ENCODE measurements around the gene SMOC2.

- no peak for TF ChIP-seq BHLHE40 (IDR thresholded peaks at IDR 0.05; ENCODE audit: low read depth, low read length)
- no peak for TF ChIP-seq CTCF (conservative IDR thresholded peaks at IDR 0.05; ENCODE audit: low read depth, low read length)
- no peak for TF ChIP-seq RFX5 (IDR thresholded peaks at IDR 0.05; ENCODE audit: low read depth, low read length)
- TF ChIP-seq ELK1 (IDR thresholded peaks at IDR 0.05; ENCODE audit: borderline replicate concordance, low read depth, low read length): no peak
- no peak for TF ChIP-seq POLR2A (IDR thresholded peaks at IDR 0.05; ENCODE audit: low read depth, low read length)
- TF ChIP-seq NFE2L2 (IDR thresholded peaks at IDR 0.05; ENCODE audit: low read depth, low read length): no peak
- TF ChIP-seq RAD21 (IDR thresholded peaks at IDR 0.05; ENCODE audit: low read length): no peak
- TF ChIP-seq MAZ (IDR thresholded peaks at IDR 0.05; ENCODE audit: borderline replicate concordance, low read depth, low read length): no peak
- TF ChIP-seq USF2 (IDR thresholded peaks at IDR 0.05; ENCODE audit: low read depth, low read length): no peak
- TF ChIP-seq SMC3 (IDR thresholded peaks at IDR 0.05; ENCODE audit: low read depth, low read length): no peak
These were observed 7.1 kb upstream of the SMOC2 start for GRCh38 chr6:168433898-168434297.

Measured in IMR-90 (cell line).